AG10803 (cell line): ENCODE measurements around the gene NOC4L.

Source experiments
- DNase-seq: peaks from one replicate; pipeline ENCODE4 v3.0.0; 2010; ENCODE audit warnings: low read depth
- H3K4me3 ChIP-seq: 2 replicates; pipeline ENCODE4 v1.5.1; 2011; ENCODE audit warnings: mild to moderate bottlenecking, low read length, control low read depth
- CTCF ChIP-seq: conservative IDR thresholded peaks from 2 replicates; pipeline ENCODE4 v1.5.1; 2011; ENCODE audit warnings: mild to moderate bottlenecking, low read length, control low read depth, inconsistent platforms

The NOC4L gene

GRCh38 chr12:132140501-132140900, 3.8 kb upstream of the NOC4L start:
- DNase-seq: no peak
- H3K4me3 ChIP-seq: no peak overlapping the region
- no peak for TF ChIP-seq CTCF

DNA sequence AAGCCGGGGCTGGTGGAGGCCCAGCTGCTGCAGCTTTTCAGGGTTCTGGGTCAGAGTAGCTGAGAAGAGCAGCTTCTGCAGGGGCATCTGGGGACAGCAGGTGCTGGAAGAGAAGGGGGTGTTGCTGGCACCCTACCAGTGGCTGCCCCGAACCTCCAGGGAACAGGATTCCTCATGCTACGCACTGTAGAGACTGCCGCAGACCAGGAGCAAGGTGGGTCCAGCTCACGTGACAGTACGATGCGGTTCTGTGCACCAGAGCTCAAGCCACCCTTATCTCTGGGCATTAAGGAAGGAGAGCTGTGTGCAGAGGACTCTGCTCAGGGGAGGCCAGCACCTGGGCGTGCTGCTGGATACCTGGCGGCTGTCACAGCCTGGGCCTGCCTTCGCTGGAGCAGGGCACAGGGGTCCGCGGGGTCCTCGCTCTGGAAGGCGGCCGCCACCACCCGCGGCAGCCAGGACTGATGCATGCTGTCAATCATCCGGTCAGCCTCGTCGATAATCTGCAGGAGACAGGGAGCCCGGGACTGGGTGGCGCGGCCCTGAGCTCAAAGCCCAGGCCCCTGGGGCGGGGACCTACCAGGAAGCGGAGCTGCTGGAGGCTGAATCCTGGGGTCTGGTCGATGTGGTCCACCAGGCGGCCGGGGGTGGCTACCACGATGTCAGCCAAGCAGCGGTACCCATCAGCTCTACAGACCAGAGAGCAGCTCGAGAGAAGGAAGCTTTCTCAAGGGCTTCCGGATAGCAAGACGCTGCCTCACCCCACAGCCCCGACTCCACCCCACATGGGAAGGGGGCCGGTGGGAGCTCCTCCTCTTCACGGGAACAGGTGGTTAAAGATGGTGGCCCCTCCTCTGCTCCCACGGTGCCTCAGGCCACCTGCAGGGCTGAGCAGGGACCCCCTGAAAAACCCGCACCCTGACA, 3.1 kb upstream of the NOC4L start:
- DNase-seq: no peak
- no peak overlapping the region for H3K4me3 ChIP-seq
- TF ChIP-seq CTCF: no peak

DNA sequence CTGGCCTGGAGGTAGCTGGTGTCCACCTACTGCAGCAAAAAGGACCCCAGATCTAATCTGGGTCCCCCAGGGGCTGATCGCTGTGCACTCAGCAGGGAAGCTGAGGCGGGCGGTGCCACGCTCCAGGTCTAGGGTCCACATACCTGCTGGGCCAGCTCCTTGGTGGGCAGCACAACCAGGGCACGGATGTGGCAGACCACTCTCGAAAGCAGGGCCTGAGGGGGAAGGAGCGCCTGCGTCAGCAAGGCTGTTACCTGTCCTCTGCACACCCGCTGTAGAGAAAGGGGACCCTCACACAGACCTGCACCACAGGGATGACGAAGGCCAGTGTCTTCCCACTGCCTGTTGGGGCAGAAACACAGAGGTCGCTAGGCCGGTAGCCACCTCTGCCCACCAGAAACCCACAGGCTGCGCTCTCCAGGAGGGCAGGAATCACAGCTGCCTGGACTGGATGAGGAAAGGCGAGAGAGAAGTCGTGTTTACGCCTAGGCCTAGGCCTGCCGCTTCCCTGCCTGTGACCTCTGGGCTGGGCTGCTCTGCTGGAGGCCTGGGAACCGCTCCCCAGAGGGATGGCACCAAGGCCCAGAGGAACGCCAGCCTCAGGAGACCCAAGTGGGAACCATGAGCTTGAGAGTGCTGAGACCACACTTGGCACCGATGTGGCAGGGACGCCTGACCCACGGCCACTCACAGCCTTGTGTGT, 2.1 kb upstream of the NOC4L start:
- H3K4me3 ChIP-seq: peak overlapping the region; percentile 12; the same call in 1 of the 2 replicates
- no peak for TF ChIP-seq CTCF

GRCh38 chr12:132142679-132143335, 1.4 kb upstream of the NOC4L start:
- no peak for DNase-seq
- peak overlapping the region; percentile 82 for H3K4me3 ChIP-seq
- no peak for TF ChIP-seq CTCF

More for the DNA sequence above, 2.1 kb upstream of the NOC4L start:
- DNase-seq: no peak

- no peak for TF ChIP-seq CTCF
- peak overlapping the region; percentile 82 for H3K4me3 ChIP-seq
- DNase-seq: no peak
Observed at GRCh38 chr12:132143336-132144071, 753 bp upstream of the NOC4L start.

- no peak for TF ChIP-seq CTCF
- no peak for DNase-seq
Observed at GRCh38 chr12:132144810-132145168, 532 bp downstream of the NOC4L start.

More at GRCh38 chr12:132144810-132145168, 532 bp downstream of the NOC4L start:
- H3K4me3 ChIP-seq: peak overlapping the region; percentile 82
